CD4-positive, alpha-beta T cell (primary cell): ENCODE results near the gene TTYH2. TPM values are rescaled to one million over a fixed set of nuclear protein-coding genes. Genes with fewer than 3 reads are reported as not detected.

ENCODE experiments used
- ATAC-seq: fragments of 200-7000 bp; cut with Tn5 transposase; one replicate; pipeline ENCODE4 v1.10.0; 2022; ENCODE audit warnings: mild to moderate bottlenecking; ENCODE audit not compliant: poor library complexity
- CTCF ChIA-PET: fragments of 350-600 bp; sonication (Branson Sonifier 250); formaldehyde crosslinking; loops from one replicate; lab custom pipeline; 2021; ENCODE audit warnings: antibody characterized with exemption, inconsistent platforms; lab: Charles Lee
- POLR2A ChIA-PET: fragments of 350-600 bp; sonication (Branson Sonifier 250); formaldehyde crosslinking; loops from one replicate; lab custom pipeline; 2021; ENCODE audit warnings: antibody characterized with exemption, inconsistent platforms; lab: Charles Lee
- DNase-seq, 14 experiments: peaks; one replicate each; pipeline ENCODE4 v3.0.0-alpha.2; 2013 to 2020; ENCODE audit warnings: mixed read lengths in 2 of 14
- H3K27ac ChIP-seq, 2 donors: one replicate each; pipeline versions ENCODE4 v1.5.1 to v1.7.0; 2013; ENCODE audit warnings: low read length in 2 of 2, low read depth in 1 of 2, mild to moderate bottlenecking in 1 of 2
- H3K27me3 ChIP-seq, 2 experiments: 1 replicate in 1 of 2; 2 replicates in 1 of 2; pipeline versions ENCODE4 v1.6.1 to v1.7.0; 2013; ENCODE audit warnings: low read length in 2 of 2, control low read depth in 1 of 2, mild to moderate bottlenecking in 1 of 2, moderate library complexity in 1 of 2; ENCODE audit not compliant: insufficient read depth in 2 of 2, control insufficient read depth in 1 of 2
- H3K36me3 ChIP-seq: one replicate; pipeline ENCODE4 v1.6.1; 2013; ENCODE audit warnings: low read length, control low read depth; ENCODE audit not compliant: insufficient read depth
- H3K4me1 ChIP-seq: one replicate; pipeline ENCODE4 v1.6.1; 2013; ENCODE audit warnings: low read length, control low read depth; ENCODE audit not compliant: insufficient read depth
- H3K4me3 ChIP-seq: one replicate; pipeline ENCODE4 v1.5.1; 2013; ENCODE audit warnings: mild to moderate bottlenecking, low read length, moderate library complexity
- H3K9me3 ChIP-seq, 2 experiments: 1 replicate in 1 of 2; 2 replicates in 1 of 2; pipeline versions ENCODE4 v1.6.1 to v1.7.0; 2013; ENCODE audit warnings: low read length in 2 of 2, mild to moderate bottlenecking in 2 of 2, control low read depth in 1 of 2, moderate library complexity in 1 of 2; ENCODE audit not compliant: control insufficient read depth in 1 of 2, insufficient read depth in 1 of 2
- H3K27ac Mint-ChIP-seq: one replicate; pipeline ENCODE4 v1.8.0; 2020; ENCODE audit warnings: mixed read lengths
- H3K27me3 Mint-ChIP-seq: one replicate; pipeline ENCODE4 v1.8.0; 2021; ENCODE audit warnings: mixed read lengths
- H3K36me3 Mint-ChIP-seq: one replicate; pipeline ENCODE4 v1.8.0; 2021; ENCODE audit warnings: low read depth, mixed read lengths
- H3K4me1 Mint-ChIP-seq: one replicate; pipeline ENCODE4 v1.8.0; 2021; ENCODE audit warnings: low read depth, mixed read lengths
- H3K4me3 Mint-ChIP-seq: one replicate; pipeline ENCODE4 v1.8.0; 2020; ENCODE audit warnings: mild to moderate bottlenecking, mixed read lengths
- H3K9me3 Mint-ChIP-seq: one replicate; pipeline ENCODE4 v1.8.0; 2020; ENCODE audit warnings: mixed read lengths
- CTCF ChIP-seq: fragments of 200-600 bp; IDR thresholded peaks from one replicate; pipeline ENCODE4 v1.8.0; 2022; ENCODE audit warnings: antibody characterized with exemption, mild to moderate bottlenecking
- intact Hi-C, 2 experiments: fragments of 100-400 bp; cut with DNase I in 1 of 2; cut with micrococcal nuclease in 1 of 2; formaldehyde crosslinking; loops; one replicate each; pipeline versions ENCODE4 v1.15.1 to v1.9.0; 2023 to 2025; cut with DNase I, micrococcal nuclease
- total RNA-seq, 174 experiments: library from RNA in 2 of 174; stranded (reverse) in 2 of 174; gene quantifications; one replicate each; pipeline ENCODE4 v1.2.3 and lab custom pipeline; 2021 to 2026

Gene TTYH2
- total RNA-seq, 2 experiments from 2014 or later = 4.4 to 5.4 TPM

GRCh38 chr17:74199306-74200092 is 13.9 kb upstream of the TTYH2 start:
- Histone ChIP-seq H3K27ac (no peak overlapping the region), H3K4me3 (no peak overlapping the region), H3K9me3 (no peaks in the 10 kb centered on the region), H3K4me1 (peaks cover 22% of the 10 kb centered on the region), H3K36me3 (peaks cover 4% of the 10 kb centered on the region), H3K27me3 (peaks cover 24 to 28% of the 10 kb centered on the region in 2 experiments)
- no peak overlapping the region for H3K27ac Mint-ChIP-seq
- ChIA-PET CTCF (interaction anchor here (0.7 to 1.1 kb wide), 9 partner anchors 8 to 830 kb away, joined by 3 to 14 read pairs (median 5); partner anchors contain the start of gene TTYH2), POLR2A (no interaction called here)
- H3K4me1 Mint-ChIP-seq = peaks cover 19% of the 10 kb centered on the region
- TF ChIP-seq CTCF = peak; percentile 93
- peaks cover 42% of the 10 kb centered on the region for H3K27me3 Mint-ChIP-seq
- DNase-seq = peak; percentile 23 to 79 (median 56)
- intact Hi-C loops = loop anchor here in 1 of 2 experiments (1.0 to 10.0 kb wide), 4 partner anchors 535 to 1475 kb away; partner anchors contain the start of gene RAB37
- peak; percentile 42 for ATAC-seq
- peaks cover 6% of the 10 kb centered on the region for H3K36me3 Mint-ChIP-seq
- peak overlapping the region; percentile 81 for H3K4me3 Mint-ChIP-seq
- H3K9me3 Mint-ChIP-seq = no peaks in the 10 kb centered on the region

GRCh38 chr17:74200112-74200511 is 13.3 kb upstream of the TTYH2 start:
- no peak for ATAC-seq
- no peak overlapping the region for H3K4me3 Mint-ChIP-seq
- Histone ChIP-seq H3K4me3 (no peak overlapping the region), H3K27ac (no peak overlapping the region), H3K36me3 (peaks cover 10% of the 10 kb centered on the region), H3K27me3 (peaks cover 24 to 28% of the 10 kb centered on the region in 2 experiments), H3K9me3 (no peaks in the 10 kb centered on the region), H3K4me1 (peaks cover 28% of the 10 kb centered on the region)
- CTCF ChIA-PET = interaction anchor here (0.6 to 1.1 kb wide), 10 partner anchors 9 to 831 kb away, joined by 3 to 14 read pairs (median 4); partner anchors contain the start of gene TTYH2
- peaks cover 36% of the 10 kb centered on the region for H3K27me3 Mint-ChIP-seq
- H3K9me3 Mint-ChIP-seq = no peaks in the 10 kb centered on the region
- peaks cover 12% of the 10 kb centered on the region for H3K36me3 Mint-ChIP-seq
- TF ChIP-seq CTCF = no peak
- POLR2A ChIA-PET = no interaction called here
- H3K4me1 Mint-ChIP-seq = peaks cover 24% of the 10 kb centered on the region
- intact Hi-C loops = loop anchor here in 1 of 2 experiments (5.0 to 10.0 kb wide), 3 partner anchors 535 to 1475 kb away; partner anchors contain the start of gene RAB37
- H3K27ac Mint-ChIP-seq = no peak overlapping the region
- no peak for DNase-seq

DNA sequence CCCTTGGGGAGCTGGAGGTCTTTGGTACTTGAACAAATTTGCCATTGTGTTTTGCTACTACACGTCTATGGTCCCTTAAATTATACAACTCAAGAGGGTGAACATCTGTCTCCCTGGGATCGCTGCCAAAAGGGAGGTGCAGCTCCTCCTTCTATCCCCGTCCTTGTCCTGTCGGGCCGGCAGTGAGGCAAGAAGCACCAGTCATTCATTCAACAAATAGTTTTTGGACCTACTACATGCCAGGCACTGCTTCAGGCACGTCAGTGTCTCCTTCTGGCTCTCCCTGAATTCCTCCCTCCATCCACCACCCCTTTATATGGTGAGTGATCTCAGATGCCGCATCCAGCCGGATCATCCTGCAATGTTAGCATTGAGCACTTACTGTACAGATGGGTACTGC is 12.1 kb upstream of the TTYH2 start:
- Mint-ChIP-seq H3K27me3 (peaks cover 34% of the 10 kb centered on the region), H3K36me3 (peaks cover 20% of the 10 kb centered on the region), H3K27ac (no peak overlapping the region), H3K4me3 (no peak overlapping the region), H3K4me1 (peaks cover 34% of the 10 kb centered on the region), H3K9me3 (no peaks in the 10 kb centered on the region)
- no peak overlapping the region for H3K27ac ChIP-seq
- peaks cover 21% of the 10 kb centered on the region for H3K36me3 ChIP-seq
- H3K9me3 ChIP-seq = no peaks in the 10 kb centered on the region
- peaks cover 24 to 28% of the 10 kb centered on the region in 2 experiments for H3K27me3 ChIP-seq
- H3K4me1 ChIP-seq = peaks cover 40% of the 10 kb centered on the region
- H3K4me3 ChIP-seq = no peak overlapping the region
- CTCF ChIA-PET = no interaction called here
- DNase-seq (no peak), ATAC-seq (no peak)
- intact Hi-C loops = loop anchor here in 1 of 2 experiments (5.0 to 10.0 kb wide), 3 partner anchors 534 to 1476 kb away; partner anchors contain the start of gene RAB37
- TF ChIP-seq CTCF = no peak
- POLR2A ChIA-PET = no interaction called here
